ENCODE data around the gene TRPM6.

DNA sequence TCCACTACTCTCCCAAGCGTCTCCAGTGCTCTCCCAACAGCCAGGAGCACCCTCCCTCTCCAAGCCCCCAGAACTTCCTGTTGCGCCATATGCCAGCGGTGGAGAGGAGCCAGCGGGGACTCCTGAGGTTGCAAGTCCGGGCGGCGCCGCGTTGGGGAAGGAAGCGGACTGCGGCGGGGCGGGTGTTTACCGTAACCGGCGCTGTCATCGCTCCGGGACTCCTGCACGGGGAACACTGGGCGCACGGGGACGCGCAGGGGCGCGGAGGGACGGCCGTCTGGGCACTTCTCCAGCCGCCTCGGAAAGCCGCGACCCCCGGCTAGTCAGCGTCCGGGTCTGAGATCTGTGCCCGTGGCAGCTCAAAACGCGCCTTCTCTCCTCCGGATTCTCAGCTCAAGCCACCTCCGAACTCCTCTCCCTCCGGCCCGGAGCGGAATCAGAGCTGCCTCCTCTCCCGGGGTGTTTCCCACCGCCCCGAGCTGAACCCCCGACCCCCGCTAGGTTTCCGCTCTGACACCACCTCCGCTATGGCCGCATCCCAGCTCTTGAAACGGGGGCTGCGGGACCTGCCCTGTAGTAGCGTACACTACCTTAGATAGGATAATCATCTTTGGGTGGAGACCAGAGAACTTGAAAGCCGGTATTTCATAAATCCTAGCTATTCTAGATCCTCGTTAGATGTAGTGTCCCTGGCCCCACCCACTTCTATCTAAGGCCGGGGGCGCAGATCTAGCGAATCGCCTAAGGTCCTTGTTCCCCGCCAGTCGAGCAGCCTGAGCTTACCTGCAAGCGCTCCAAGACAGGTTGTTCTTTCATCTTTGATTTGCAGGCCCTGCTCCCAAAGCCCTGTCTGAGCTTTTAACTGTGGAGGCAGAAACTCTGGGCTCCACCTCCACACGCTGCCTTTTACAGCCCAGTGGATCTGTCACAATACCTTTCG lies at the start of gene TRPM6:
- no peak for TF ChIP-seq CTCF (IDR thresholded peaks at IDR 0.05; ENCODE audit: low read depth, low read length, poor library complexity, severe bottlenecking)
- no peak for TF ChIP-seq EZH2phosphoT487 (IDR thresholded peaks at IDR 0.05; ENCODE audit: borderline replicate concordance, low read length)

All from DOHH2 (cell line).